IMR-90 (cell line): Measurements from ENCODE around the gene KYAT1. TPM values are rescaled to one million over a fixed set of nuclear protein-coding genes. Genes with fewer than 3 reads are reported as not detected.

ENCODE experiments used
- ATAC-seq: fragments of 200-7000 bp; cut with Tn5 transposase; 2 replicates; pipeline ENCODE4 v1.9.1; 2020; ENCODE audit warnings: low read depth, mild to moderate bottlenecking, moderate library complexity
- BruUV-seq: library from RNA; stranded (reverse); fragments of 400-500 nt; replicated peaks from 2 replicates; lab custom pipeline; 2021; lab: Mats Ljungman, UMichigan
- CTCF ChIA-PET: fragments of 300-600 bp; formaldehyde crosslinking; extraction: SDS; loops from one replicate; lab custom pipeline; 2021; ENCODE audit warnings: antibody characterized with exemption; lab: Yijun Ruan, JAX
- POLR2A ChIA-PET: fragments of 300-600 bp; sonication (Branson Sonifier 250); formaldehyde crosslinking; loops from one replicate; lab custom pipeline; 2022; ENCODE audit warnings: antibody characterized with exemption; ENCODE audit not compliant: unreplicated experiment; lab: Charles Lee
- DNase-seq: peaks from one replicate; pipeline ENCODE4 v3.0.0; 2013
- H2AFZ ChIP-seq: replicated peaks from 2 replicates; pipeline ENCODE3; 2013; ENCODE audit warnings: low read length, mild to moderate bottlenecking; ENCODE audit not compliant: poor library complexity
- H2AK5ac ChIP-seq: 2 replicates; pipeline ENCODE4 v1.6.1; 2013; ENCODE audit warnings: low read depth, low read length, inconsistent platforms
- H2AK9ac ChIP-seq: replicated peaks from 2 replicates; pipeline ENCODE3; 2013; ENCODE audit warnings: mild to moderate bottlenecking, low read depth, low read length, moderate library complexity; ENCODE audit not compliant: poor library complexity
- H2BK120ac ChIP-seq: 2 replicates; pipeline ENCODE4 v1.6.1; 2013; ENCODE audit warnings: low read depth, low read length, inconsistent platforms
- H2BK15ac ChIP-seq: 3 replicates; pipeline ENCODE4 v1.6.1; 2013; ENCODE audit warnings: low read depth, low read length, inconsistent platforms
- H2BK20ac ChIP-seq: 2 replicates; pipeline ENCODE4 v1.6.1; 2013; ENCODE audit warnings: low read depth, mild to moderate bottlenecking, inconsistent platforms, low read length, moderate library complexity
- H2BK5ac ChIP-seq: 2 replicates; pipeline ENCODE4 v1.6.1; 2013; ENCODE audit warnings: mild to moderate bottlenecking, low read depth, low read length, inconsistent platforms; ENCODE audit not compliant: poor library complexity, severe bottlenecking
- H3K14ac ChIP-seq: replicated peaks from 2 replicates; pipeline ENCODE4 v1.6.1; 2013; ENCODE audit warnings: low read depth, low read length, inconsistent platforms
- H3K18ac ChIP-seq: 2 replicates; pipeline ENCODE4 v1.6.1; 2013; ENCODE audit warnings: low read depth, low read length, control low read depth
- H3K23ac ChIP-seq: 2 replicates; pipeline ENCODE4 v1.6.1; 2013; ENCODE audit warnings: low read depth, low read length, inconsistent platforms
- H3K27ac ChIP-seq: 2 replicates; pipeline ENCODE4 v1.5.1; 2013; ENCODE audit warnings: mild to moderate bottlenecking, control low read depth, low read length; ENCODE audit not compliant: insufficient read depth
- H3K27me3 ChIP-seq: 2 replicates; pipeline ENCODE4 v1.6.1; 2013; ENCODE audit warnings: low read length; ENCODE audit not compliant: control insufficient read depth, insufficient read depth
- H3K36me3 ChIP-seq: 2 replicates; pipeline ENCODE4 v1.6.1; 2013; ENCODE audit warnings: low read length, mixed read lengths; ENCODE audit not compliant: control insufficient read depth, insufficient read depth
- H3K4ac ChIP-seq: 2 replicates; pipeline ENCODE4 v1.6.1; 2013; ENCODE audit warnings: low read depth, low read length, inconsistent platforms
- H3K4me1 ChIP-seq: 2 replicates; pipeline ENCODE4 v1.6.1; 2013; ENCODE audit warnings: low read length, mixed read lengths; ENCODE audit not compliant: control insufficient read depth, insufficient read depth
- H3K4me2 ChIP-seq: 2 replicates; pipeline ENCODE4 v1.6.1; 2013; ENCODE audit warnings: low read depth, mild to moderate bottlenecking, control low read depth, low read length, moderate library complexity
- H3K4me3 ChIP-seq: 2 replicates; pipeline ENCODE4 v1.5.1; 2013; ENCODE audit warnings: low read depth, mild to moderate bottlenecking, control low read depth, low read length, moderate library complexity; ENCODE audit not compliant: insufficient read depth
- H3K56ac ChIP-seq: 2 replicates; pipeline ENCODE4 v1.6.1; 2013; ENCODE audit warnings: low read length, inconsistent platforms; ENCODE audit not compliant: insufficient read depth; ENCODE audit errors: extremely low read depth
- H3K79me1 ChIP-seq, 2 experiments: 2 replicates each; pipeline ENCODE4 v1.6.1; 2013; ENCODE audit warnings: low read length in 2 of 2, inconsistent platforms in 1 of 2, low read depth in 1 of 2
- H3K9ac ChIP-seq: 2 replicates; pipeline ENCODE4 v1.6.1; 2013; ENCODE audit warnings: low read depth, low read length, control low read depth
- H3K9me1 ChIP-seq: 2 replicates; pipeline ENCODE4 v1.6.1; 2013; ENCODE audit warnings: low read length, inconsistent platforms; ENCODE audit not compliant: insufficient read depth
- H3K9me3 ChIP-seq: 2 replicates; pipeline ENCODE4 v1.6.1; 2013; ENCODE audit warnings: low read length; ENCODE audit not compliant: control insufficient read depth, insufficient read depth
- H4K20me1 ChIP-seq: 2 replicates; pipeline ENCODE4 v1.6.1; 2013; ENCODE audit warnings: low read length, inconsistent platforms; ENCODE audit not compliant: insufficient read depth
- H4K5ac ChIP-seq: 2 replicates; pipeline ENCODE4 v1.6.1; 2013; ENCODE audit warnings: mild to moderate bottlenecking, low read depth, low read length, control low read depth
- H4K8ac ChIP-seq, 2 experiments: 2 replicates each; pipeline ENCODE4 v1.6.1; 2013; ENCODE audit warnings: low read depth in 2 of 2, low read length in 2 of 2, control low read depth in 1 of 2, inconsistent platforms in 1 of 2
- H4K91ac ChIP-seq: 2 replicates; pipeline ENCODE4 v1.6.1; 2013; ENCODE audit warnings: low read depth, low read length, inconsistent platforms; ENCODE audit not compliant: insufficient read depth
- CHD1 ChIP-seq: IDR thresholded peaks from 2 replicates; pipeline ENCODE4 v1.6.1; 2012; ENCODE audit warnings: low read depth, low read length, improper control_type of control experiment
- MAFK ChIP-seq: IDR thresholded peaks from 2 replicates; pipeline ENCODE4 v1.6.1; 2012; ENCODE audit warnings: low read depth, low read length, improper control_type of control experiment
- MAZ ChIP-seq: IDR thresholded peaks from 2 replicates; pipeline ENCODE4 v1.6.1; 2012; ENCODE audit warnings: low read depth, mild to moderate bottlenecking, low read length, improper control_type of control experiment, moderate library complexity, borderline replicate concordance
- MXI1 ChIP-seq: IDR thresholded peaks from 2 replicates; pipeline ENCODE4 v1.6.1; 2012; ENCODE audit warnings: low read depth, mild to moderate bottlenecking, low read length, moderate library complexity, borderline replicate concordance
- NFE2L2 ChIP-seq: fragments of 150-350 bp; IDR thresholded peaks from 2 replicates; pipeline ENCODE4 v1.6.1; 2016; ENCODE audit warnings: low read depth, mild to moderate bottlenecking, low read length
- WGBS, 2 experiments: methylation state at CpG; one replicate each; pipeline versions ENCODE4 v1.1.5 to v1.1.7; 2013; ENCODE audit warnings: missing lambda C conversion rate in 2 of 2; ENCODE audit not compliant: insufficient read length in 1 of 2; ENCODE audit errors: extremely low coverage in 2 of 2; 5-methylcytosine and 5-hydroxymethylcytosine counted together
- dilution Hi-C: fragments of 300-500 bp; cut with HindIII; formaldehyde crosslinking; loops from one replicate; pipeline ENCODE4 v1.14.3; 2018; ENCODE audit warnings: low sequenced_read_pairs; ENCODE audit not compliant: unreplicated experiment
- in situ Hi-C: fragments of 300-500 bp; cut with MboI; formaldehyde crosslinking; loops from 3 replicates; pipeline ENCODE4 v1.14.3; 2019; ENCODE audit warnings: low sequenced_read_pairs, inconsistent platforms, mixed read lengths
- intact Hi-C: fragments of 100-400 bp; cut with micrococcal nuclease; formaldehyde crosslinking; loops from 2 replicates; pipeline ENCODE4 v1.10.0; 2022
- polyA plus RNA-seq, 3 experiments: library from polyadenylated mRNA; depleted of rRNA; stranded (reverse); fragments of >200 nt; gene quantifications; 2 replicates each; pipeline ENCODE4 v1.2.3, GENCODE V29; 2012; ENCODE audit warnings: low replicate concordance in 1 of 3
- total RNA-seq: library from RNA; depleted of rRNA; stranded (reverse); fragments of >200 nt; gene quantifications from 2 replicates; pipeline ENCODE4 v1.2.3, GENCODE V29; 2012
- TF ChIP-seq, protein P1 (sequence below): fragments of 150-350 bp; IDR thresholded peaks from 2 replicates; pipeline ENCODE4 v1.6.1; 2017; ENCODE audit warnings: mild to moderate bottlenecking, antibody characterized with exemption, low read length, low read depth
- TF ChIP-seq, protein P2 (sequence below): conservative IDR thresholded peaks from 2 replicates; pipeline ENCODE4 v1.5.1; 2012; ENCODE audit warnings: mild to moderate bottlenecking, low read depth, low read length, improper control_type of control experiment

Gene KYAT1
- total and polyA plus RNA-seq, 2 of the 4 experiments (the other 2 are of a cell fraction) = 6.8 to 9.5 TPM

DNA sequence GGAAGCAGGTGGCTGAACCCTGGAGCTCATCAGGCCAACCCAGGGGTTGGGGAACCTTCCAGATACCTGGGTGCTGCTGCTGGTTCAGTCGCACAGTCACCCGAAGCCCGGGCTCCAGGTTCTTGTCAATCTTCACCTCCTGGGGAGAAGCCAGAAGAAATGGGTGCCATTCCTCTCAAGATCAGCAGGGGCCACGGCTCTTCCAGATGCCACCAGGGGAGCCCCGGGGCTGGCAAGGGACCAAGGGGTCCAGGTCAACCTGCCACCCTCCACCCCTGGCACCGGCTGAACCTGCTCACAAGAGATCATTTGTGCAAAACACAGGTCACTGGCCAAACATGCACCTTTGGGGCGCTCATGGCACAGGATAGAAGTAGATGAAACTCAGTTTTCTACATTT, 56.8 kb downstream of the KYAT1 start:
- Histone ChIP-seq H3K27ac (no peak overlapping the region), H2BK5ac (no peak overlapping the region), H4K8ac (no peak overlapping the region), H3K4ac (no peak overlapping the region), H3K56ac (no peak overlapping the region), H2BK20ac (no peak overlapping the region), H3K14ac (no peak overlapping the region), H3K9me3 (no peaks in the 10 kb centered on the region), H3K9me1 (peaks cover 2% of the 10 kb centered on the region; the same call in 1 of the 2 replicates), H3K18ac (no peak overlapping the region), H3K4me1 (peaks cover 5% of the 10 kb centered on the region; the same call in 1 of the 2 replicates), H4K91ac (no peak overlapping the region), H2BK15ac (no peak overlapping the region), H2AFZ (no peak overlapping the region), H2AK9ac (no peak overlapping the region), H3K4me3 (no peak overlapping the region), H3K9ac (no peak overlapping the region), H3K4me2 (no peak overlapping the region), H2AK5ac (no peak overlapping the region), H4K20me1 (peaks cover 8% of the 10 kb centered on the region), H3K79me1 (peaks cover 23 to 27% of the 10 kb centered on the region in 2 experiments), H2BK120ac (no peak overlapping the region), H3K36me3 (peaks cover 47% of the 10 kb centered on the region), H4K5ac (no peak overlapping the region), H3K27me3 (no peaks in the 10 kb centered on the region), H3K23ac (no peak overlapping the region)
- no TSS peak for BruUV-seq
- TF ChIP-seq, protein P1, sequence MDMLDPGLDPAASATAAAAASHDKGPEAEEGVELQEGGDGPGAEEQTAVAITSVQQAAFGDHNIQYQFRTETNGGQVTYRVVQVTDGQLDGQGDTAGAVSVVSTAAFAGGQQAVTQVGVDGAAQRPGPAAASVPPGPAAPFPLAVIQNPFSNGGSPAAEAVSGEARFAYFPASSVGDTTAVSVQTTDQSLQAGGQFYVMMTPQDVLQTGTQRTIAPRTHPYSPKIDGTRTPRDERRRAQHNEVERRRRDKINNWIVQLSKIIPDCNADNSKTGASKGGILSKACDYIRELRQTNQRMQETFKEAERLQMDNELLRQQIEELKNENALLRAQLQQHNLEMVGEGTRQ = no peak
- TF ChIP-seq MXI1 (no peak), MAFK (no peak), MAZ (no peak), CHD1 (no peak), NFE2L2 (no peak)
- TF ChIP-seq, protein P2, sequence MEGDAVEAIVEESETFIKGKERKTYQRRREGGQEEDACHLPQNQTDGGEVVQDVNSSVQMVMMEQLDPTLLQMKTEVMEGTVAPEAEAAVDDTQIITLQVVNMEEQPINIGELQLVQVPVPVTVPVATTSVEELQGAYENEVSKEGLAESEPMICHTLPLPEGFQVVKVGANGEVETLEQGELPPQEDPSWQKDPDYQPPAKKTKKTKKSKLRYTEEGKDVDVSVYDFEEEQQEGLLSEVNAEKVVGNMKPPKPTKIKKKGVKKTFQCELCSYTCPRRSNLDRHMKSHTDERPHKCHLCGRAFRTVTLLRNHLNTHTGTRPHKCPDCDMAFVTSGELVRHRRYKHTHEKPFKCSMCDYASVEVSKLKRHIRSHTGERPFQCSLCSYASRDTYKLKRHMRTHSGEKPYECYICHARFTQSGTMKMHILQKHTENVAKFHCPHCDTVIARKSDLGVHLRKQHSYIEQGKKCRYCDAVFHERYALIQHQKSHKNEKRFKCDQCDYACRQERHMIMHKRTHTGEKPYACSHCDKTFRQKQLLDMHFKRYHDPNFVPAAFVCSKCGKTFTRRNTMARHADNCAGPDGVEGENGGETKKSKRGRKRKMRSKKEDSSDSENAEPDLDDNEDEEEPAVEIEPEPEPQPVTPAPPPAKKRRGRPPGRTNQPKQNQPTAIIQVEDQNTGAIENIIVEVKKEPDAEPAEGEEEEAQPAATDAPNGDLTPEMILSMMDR = no peak
- WGBS, 2 experiments = 86% methylated on average over 5 of the region's 7 CpGs; no CpG with 5 or more reads in 1 of the 2 experiments
- DNase-seq (no peak), ATAC-seq (no peak)
- dilution Hi-C loops (no loop called here), intact Hi-C loops (no loop called here), in situ Hi-C loops (no loop called here)
- CTCF ChIA-PET = no interaction called here
- POLR2A ChIA-PET = interaction anchor here (0.5 kb wide), 1 partner anchor 8 kb away, joined by 3 read pairs; no protein-coding TSS in a partner anchor
